HCT116 (cell line): ENCODE measurements around the gene NAB2.
"Not testable (repeated sequence)": the region's sequence is repeated elsewhere in the genome, so short reads cannot be mapped to it uniquely, and the experiment has no call there.

ENCODE experiments used
- ATF3 ChIP-seq: IDR thresholded peaks from 2 replicates; pipeline ENCODE4 v1.6.1; 2012
- CTCF ChIP-seq, 3 experiments: fragments of 200-600 bp in 1 of 3; sonication (generic) in 1 of 3; IDR thresholded peaks in 2 of 3; conservative IDR thresholded peaks in 1 of 3; 2 replicates each; pipeline ENCODE4 v1.5.1; 2012 to 2017; ENCODE audit warnings: low read depth in 2 of 3, low read length in 2 of 3, antibody characterized with exemption in 1 of 3, borderline replicate concordance in 1 of 3, control low read depth in 1 of 3, mild to moderate bottlenecking in 1 of 3, mixed read lengths in 1 of 3, mixed run types in 1 of 3, moderate library complexity in 1 of 3; ENCODE audit not compliant: insufficient read depth in 1 of 3
- ELF1 ChIP-seq: IDR thresholded peaks from 2 replicates; pipeline ENCODE4 v1.6.1; 2012; ENCODE audit warnings: low read depth, borderline replicate concordance
- EZH2 ChIP-seq: fragments of 200-600 bp; sonication (generic); IDR thresholded peaks from 2 replicates; pipeline ENCODE4 v1.6.1; 2017; ENCODE audit warnings: antibody characterized with exemption, mixed run types
- EZH2phosphoT487 ChIP-seq: fragments of 200-600 bp; IDR thresholded peaks from 2 replicates; pipeline ENCODE4 v1.6.1; 2018; ENCODE audit warnings: antibody characterized with exemption, borderline replicate concordance
- JUND ChIP-seq: IDR thresholded peaks from 2 replicates; pipeline ENCODE4 v1.6.1; 2012
- POLR2AphosphoS5 ChIP-seq: IDR thresholded peaks from 2 replicates; pipeline ENCODE4 v1.6.1; 2011; ENCODE audit warnings: mild to moderate bottlenecking, low read depth, low read length, moderate library complexity
- RAD21 ChIP-seq: IDR thresholded peaks from 2 replicates; pipeline ENCODE4 v1.6.1; 2012; ENCODE audit warnings: low read depth, mild to moderate bottlenecking
- SRF ChIP-seq: IDR thresholded peaks from 2 replicates; pipeline ENCODE4 v1.6.1; 2012; ENCODE audit warnings: low read depth
- YY1 ChIP-seq: IDR thresholded peaks from 2 replicates; pipeline ENCODE4 v1.6.1; 2011; ENCODE audit warnings: low read length, low read depth, moderate library complexity, mild to moderate bottlenecking; ENCODE audit not compliant: insufficient replicate concordance; ENCODE audit errors: extremely low read depth

GRCh38 chr12:57053146-57053545 is 35.8 kb upstream of the NAB2 start:
- not testable (repeated sequence) for TF ChIP-seq YY1; POLR2AphosphoS5; SRF; EZH2; ELF1; EZH2phosphoT487; CTCF (IDR thresholded peaks at IDR 0.05 in 2 of 3, conservative IDR thresholded peaks at IDR 0.05 in 1 of 3; ENCODE audit: borderline replicate concordance in 1 of 3, insufficient read depth in 1 of 3, low read depth in 2 of 3, low read length in 2 of 3); RAD21; ATF3; JUND
